HCT116 (cell line): ENCODE results near the gene XPA.

ENCODE experiments used
- ELF1 ChIP-seq: IDR thresholded peaks from 2 replicates; pipeline ENCODE4 v1.6.1; 2012; ENCODE audit warnings: low read depth, borderline replicate concordance
- EZH2 ChIP-seq: fragments of 200-600 bp; sonication (generic); IDR thresholded peaks from 2 replicates; pipeline ENCODE4 v1.6.1; 2017; ENCODE audit warnings: antibody characterized with exemption, mixed run types
- EZH2phosphoT487 ChIP-seq: fragments of 200-600 bp; IDR thresholded peaks from 2 replicates; pipeline ENCODE4 v1.6.1; 2018; ENCODE audit warnings: antibody characterized with exemption, borderline replicate concordance
- MAX ChIP-seq: IDR thresholded peaks from 2 replicates; pipeline ENCODE4 v1.6.1; 2012
- POLR2A ChIP-seq: IDR thresholded peaks from 2 replicates; pipeline ENCODE4 v1.7.0; 2011; ENCODE audit warnings: borderline replicate concordance; ENCODE audit not compliant: insufficient read depth, insufficient read length; ENCODE audit errors: extremely low read depth
- POLR2AphosphoS5 ChIP-seq: IDR thresholded peaks from 2 replicates; pipeline ENCODE4 v1.6.1; 2011; ENCODE audit warnings: mild to moderate bottlenecking, low read depth, low read length, moderate library complexity
- RAD21 ChIP-seq: IDR thresholded peaks from 2 replicates; pipeline ENCODE4 v1.6.1; 2012; ENCODE audit warnings: low read depth, mild to moderate bottlenecking
- SP1 ChIP-seq: IDR thresholded peaks from 2 replicates; pipeline ENCODE4 v1.6.1; 2012; ENCODE audit warnings: low read depth
- TCF7L2 ChIP-seq: IDR thresholded peaks from 2 replicates; pipeline ENCODE4 v1.7.0; 2011; ENCODE audit warnings: borderline replicate concordance, inconsistent platforms; ENCODE audit not compliant: insufficient read depth, insufficient read length; ENCODE audit errors: extremely low read depth
- YY1 ChIP-seq: IDR thresholded peaks from 2 replicates; pipeline ENCODE4 v1.6.1; 2011; ENCODE audit warnings: low read length, low read depth, moderate library complexity, mild to moderate bottlenecking; ENCODE audit not compliant: insufficient replicate concordance; ENCODE audit errors: extremely low read depth
- ZNF274 ChIP-seq: fragments of 200-500 bp; sonication (Bioruptor generic); IDR thresholded peaks from 2 replicates; pipeline ENCODE4 v1.6.1; 2014; ENCODE audit warnings: mild to moderate bottlenecking, low read depth, low read length, inconsistent platforms
- TF ChIP-seq, protein P1 (sequence below), 3 experiments: fragments of 200-600 bp in 1 of 3; sonication (generic) in 1 of 3; IDR thresholded peaks in 2 of 3; conservative IDR thresholded peaks in 1 of 3; 2 replicates each; pipeline ENCODE4 v1.5.1; 2012 to 2017; ENCODE audit warnings: low read depth in 2 of 3, low read length in 2 of 3, antibody characterized with exemption in 1 of 3, borderline replicate concordance in 1 of 3, control low read depth in 1 of 3, mild to moderate bottlenecking in 1 of 3, mixed read lengths in 1 of 3, mixed run types in 1 of 3, moderate library complexity in 1 of 3; ENCODE audit not compliant: insufficient read depth in 1 of 3
- TF ChIP-seq, protein P2 (sequence below): IDR thresholded peaks from 2 replicates; pipeline ENCODE4 v1.6.1; 2012

- TF ChIP-seq POLR2A (no peak), YY1 (no peak), RAD21 (no peak), EZH2 (no peak), ZNF274 (no peak), MAX (no peak), EZH2phosphoT487 (no peak), POLR2AphosphoS5 (no peak), TCF7L2 (no peak), ELF1 (no peak), SP1 (no peak)
- TF ChIP-seq, protein P1, sequence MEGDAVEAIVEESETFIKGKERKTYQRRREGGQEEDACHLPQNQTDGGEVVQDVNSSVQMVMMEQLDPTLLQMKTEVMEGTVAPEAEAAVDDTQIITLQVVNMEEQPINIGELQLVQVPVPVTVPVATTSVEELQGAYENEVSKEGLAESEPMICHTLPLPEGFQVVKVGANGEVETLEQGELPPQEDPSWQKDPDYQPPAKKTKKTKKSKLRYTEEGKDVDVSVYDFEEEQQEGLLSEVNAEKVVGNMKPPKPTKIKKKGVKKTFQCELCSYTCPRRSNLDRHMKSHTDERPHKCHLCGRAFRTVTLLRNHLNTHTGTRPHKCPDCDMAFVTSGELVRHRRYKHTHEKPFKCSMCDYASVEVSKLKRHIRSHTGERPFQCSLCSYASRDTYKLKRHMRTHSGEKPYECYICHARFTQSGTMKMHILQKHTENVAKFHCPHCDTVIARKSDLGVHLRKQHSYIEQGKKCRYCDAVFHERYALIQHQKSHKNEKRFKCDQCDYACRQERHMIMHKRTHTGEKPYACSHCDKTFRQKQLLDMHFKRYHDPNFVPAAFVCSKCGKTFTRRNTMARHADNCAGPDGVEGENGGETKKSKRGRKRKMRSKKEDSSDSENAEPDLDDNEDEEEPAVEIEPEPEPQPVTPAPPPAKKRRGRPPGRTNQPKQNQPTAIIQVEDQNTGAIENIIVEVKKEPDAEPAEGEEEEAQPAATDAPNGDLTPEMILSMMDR (IDR thresholded peaks at IDR 0.05 in 2 of 3, conservative IDR thresholded peaks at IDR 0.05 in 1 of 3; ENCODE audit: borderline replicate concordance in 1 of 3, insufficient read depth in 1 of 3, low read depth in 2 of 3, low read length in 2 of 3) = no peak
- TF ChIP-seq, protein P2, sequence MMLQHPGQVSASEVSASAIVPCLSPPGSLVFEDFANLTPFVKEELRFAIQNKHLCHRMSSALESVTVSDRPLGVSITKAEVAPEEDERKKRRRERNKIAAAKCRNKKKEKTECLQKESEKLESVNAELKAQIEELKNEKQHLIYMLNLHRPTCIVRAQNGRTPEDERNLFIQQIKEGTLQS = no peak
Measured at GRCh38 chr9:97704851-97705250, 7.7 kb upstream of the XPA start.
